ENCODE data around the gene DEFB126.

GRCh38 chr20:152131-152530 lies 9.7 kb downstream of the DEFB126 start:
- TF ChIP-seq POLR2AphosphoS5 (IDR thresholded peaks at IDR 0.05; ENCODE audit: control insufficient read depth, insufficient read depth, low read depth, low read length), result no peak
- no peak for TF ChIP-seq ZFX (CRISPR knock-in tag; IDR thresholded peaks at IDR 0.05)
- no peak for TF ChIP-seq NELFE (IDR thresholded peaks at IDR 0.05; ENCODE audit: insufficient read depth, insufficient read length)
- TF ChIP-seq EP300 (IDR thresholded peaks at IDR 0.05; ENCODE audit: low read length), result no peak
- no peak for TF ChIP-seq TARDBP (IDR thresholded peaks at IDR 0.05)
- no peak for TF ChIP-seq MTA1 (IDR thresholded peaks at IDR 0.05; ENCODE audit: borderline replicate concordance)
- TF ChIP-seq KLF6 (CRISPR knock-in tag; IDR thresholded peaks at IDR 0.05; ENCODE audit: borderline replicate concordance), result no peak
